Measurements from ENCODE around the gene SND1.
"Not testable (repeated sequence)": the region's sequence is repeated elsewhere in the genome, so short reads cannot be mapped to it uniquely, and the experiment has no call there.

The SND1 gene

DNA sequence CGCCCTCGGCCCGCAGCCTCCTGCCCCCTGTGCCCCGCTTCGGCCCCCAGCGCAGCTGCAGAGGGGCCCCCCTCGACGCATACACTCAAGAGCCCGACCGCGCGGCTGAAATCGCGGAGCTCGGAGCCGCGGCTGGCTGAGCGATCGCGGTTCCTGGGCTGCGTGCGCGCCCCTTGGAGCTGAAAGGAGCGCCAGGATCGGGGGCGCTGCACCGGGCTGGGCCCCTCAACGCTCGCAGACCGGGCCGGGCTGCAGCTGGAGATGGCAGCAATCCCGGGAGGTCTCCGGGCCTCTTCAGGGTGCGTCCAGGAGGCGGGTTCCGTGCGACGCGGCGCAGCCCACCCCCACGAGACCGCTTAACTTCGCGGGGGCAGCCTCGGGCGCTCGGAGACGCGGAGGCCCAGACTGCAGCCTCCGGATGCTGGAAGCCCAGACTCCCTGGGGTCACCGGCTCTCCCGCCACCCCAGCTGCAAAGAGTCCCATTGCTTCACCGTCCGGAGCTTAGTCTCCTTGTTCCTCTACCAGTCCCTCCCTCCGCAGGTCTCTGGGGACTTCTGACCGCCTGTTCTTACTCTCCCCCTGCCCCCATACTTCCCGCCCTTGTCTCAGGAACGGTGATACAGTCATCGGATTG, 452.2 kb downstream of the SND1 start:
- H3K4me3 ChIP-seq (ENCODE audit: low read depth, low read length) = peak overlapping the region; percentile 30
- no peak for DNase-seq (ENCODE audit: low read depth)
- TF ChIP-seq CTCF (IDR thresholded peaks at IDR 0.05; ENCODE audit: low read depth, low read length, missing control alignments) = no peak
- in situ Hi-C loops (cut with HindIII; ENCODE audit: low sequenced_read_pairs) = no loop called here

GRCh38 chr7:128105228-128106022, 453.4 kb downstream of the SND1 start:
- no peak overlapping the region for H3K4me3 ChIP-seq (ENCODE audit: low read depth, low read length)
- in situ Hi-C loops (cut with HindIII; ENCODE audit: low sequenced_read_pairs) = loop anchor here (5.0 kb wide), 1 partner anchor 58 kb away; no protein-coding TSS in a partner anchor
- no peak for TF ChIP-seq CTCF (IDR thresholded peaks at IDR 0.05; ENCODE audit: low read depth, low read length, missing control alignments)
- no peak for DNase-seq (ENCODE audit: low read depth)

- TF ChIP-seq CTCF (IDR thresholded peaks at IDR 0.05; ENCODE audit: low read depth, low read length, missing control alignments) = no peak
- DNase-seq (ENCODE audit: low read depth) = no peak
- H3K4me3 ChIP-seq (ENCODE audit: low read depth, low read length) = no peak overlapping the region
- in situ Hi-C loops (cut with HindIII; ENCODE audit: low sequenced_read_pairs) = loop anchor here (5.0 kb wide), 1 partner anchor 60 kb away; no protein-coding TSS in a partner anchor
These were observed 454.8 kb downstream of the SND1 start for GRCh38 chr7:128106821-128107220.

- in situ Hi-C loops (cut with HindIII; ENCODE audit: low sequenced_read_pairs) = loop anchor here (5.0 kb wide), 1 partner anchor 60 kb away; no protein-coding TSS in a partner anchor
- not testable (repeated sequence) for H3K4me3 ChIP-seq (ENCODE audit: low read depth, low read length); DNase-seq (ENCODE audit: low read depth)
These were observed 455.5 kb downstream of the SND1 start for GRCh38 chr7:128107516-128107915.

DNA sequence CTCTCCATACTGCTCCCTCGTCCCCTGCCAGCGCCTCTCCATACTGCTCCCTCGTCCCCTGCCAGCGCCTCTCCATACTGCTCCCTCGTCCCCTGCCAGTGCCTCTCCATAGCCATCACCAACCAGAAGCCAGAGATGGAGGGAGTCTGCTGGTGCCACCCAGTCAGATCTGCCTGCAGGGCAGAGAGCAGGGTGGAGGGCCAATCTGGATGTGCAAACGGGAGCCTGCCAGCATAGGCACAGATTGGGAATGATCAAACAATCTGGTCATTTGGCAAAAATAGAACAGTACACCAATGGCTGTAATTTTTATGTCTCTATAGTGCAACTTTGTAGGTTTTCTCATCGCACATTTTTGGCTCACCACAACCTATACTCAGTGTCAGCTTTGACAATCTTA, 456.1 kb downstream of the SND1 start:
- no peak for TF ChIP-seq CTCF (IDR thresholded peaks at IDR 0.05; ENCODE audit: low read depth, low read length, missing control alignments)
- DNase-seq (ENCODE audit: low read depth) = no peak
- in situ Hi-C loops (cut with HindIII; ENCODE audit: low sequenced_read_pairs) = loop anchor here (5.0 kb wide), 1 partner anchor 61 kb away; no protein-coding TSS in a partner anchor
- H3K4me3 ChIP-seq (ENCODE audit: low read depth, low read length) = no peak overlapping the region

DNA sequence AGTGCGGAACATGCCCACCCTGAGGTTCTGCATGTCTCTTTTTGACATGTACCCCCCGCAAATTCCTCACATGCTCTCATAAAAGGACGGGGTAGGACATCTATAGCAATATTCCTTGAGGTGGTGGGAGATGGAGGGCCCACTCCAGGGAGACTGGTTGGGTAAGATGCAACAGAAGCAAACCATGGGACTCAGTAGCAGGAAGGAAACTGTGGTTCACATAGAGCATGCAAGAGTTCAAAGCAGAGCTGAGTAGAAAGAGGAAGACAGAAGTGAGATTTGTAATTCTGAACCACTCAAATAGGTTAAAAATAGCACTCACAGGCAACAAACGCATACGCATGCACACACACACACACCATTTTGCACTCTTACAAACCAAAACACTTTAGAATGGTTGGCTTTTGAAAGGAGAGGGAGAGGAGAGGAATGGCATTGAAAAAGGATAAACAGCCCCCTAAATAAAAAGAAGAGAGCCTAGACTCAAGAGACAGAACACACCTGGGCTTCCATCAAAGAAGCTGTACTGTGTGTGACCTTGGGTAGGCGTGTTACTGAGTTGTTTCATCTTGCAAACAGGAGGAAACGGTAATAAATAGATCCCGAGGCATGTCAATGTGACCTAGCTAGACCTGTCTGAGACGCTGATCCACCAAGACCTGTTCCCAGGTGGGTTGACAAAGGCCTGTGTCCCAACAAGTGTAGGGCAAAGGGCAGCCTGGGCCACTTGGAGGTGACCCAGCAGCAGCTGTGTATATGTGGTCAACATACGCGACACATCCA, 456.8 kb downstream of the SND1 start:
- DNase-seq (ENCODE audit: low read depth) = no peak
- TF ChIP-seq CTCF (IDR thresholded peaks at IDR 0.05; ENCODE audit: low read depth, low read length, missing control alignments) = no peak
- in situ Hi-C loops (cut with HindIII; ENCODE audit: low sequenced_read_pairs) = loop anchor here (5.0 kb wide), 1 partner anchor 62 kb away; no protein-coding TSS in a partner anchor
- H3K4me3 ChIP-seq (ENCODE audit: low read depth, low read length) = no peak overlapping the region

DNA sequence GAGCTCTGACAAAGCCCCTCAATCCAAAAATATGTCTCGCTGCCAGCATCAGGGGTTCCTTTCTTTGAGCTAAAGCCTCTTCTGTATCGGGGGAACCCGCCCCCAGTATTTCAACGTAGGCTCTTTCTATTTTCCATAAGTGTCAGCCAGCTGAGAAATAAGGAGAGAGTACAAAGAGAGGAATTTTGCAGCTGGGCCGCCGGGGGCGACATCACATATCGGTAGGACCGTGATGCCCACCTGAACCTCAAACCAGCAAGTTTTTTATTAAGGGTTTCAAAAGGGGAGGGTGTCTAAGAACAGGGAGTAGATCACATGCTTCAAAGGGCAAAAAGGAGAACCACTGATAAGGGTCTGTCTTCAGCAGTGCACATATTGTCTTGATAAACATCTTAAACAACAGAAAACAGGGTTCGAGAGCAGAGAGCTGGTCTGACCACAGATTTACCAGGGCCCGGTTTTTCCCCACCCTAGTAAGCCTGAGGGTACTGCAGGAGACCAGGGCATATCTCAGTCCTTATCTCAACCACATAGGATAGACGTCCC, 457.5 kb downstream of the SND1 start:
- not testable (repeated sequence) for H3K4me3 ChIP-seq (ENCODE audit: low read depth, low read length); DNase-seq (ENCODE audit: low read depth)
- in situ Hi-C loops (cut with HindIII; ENCODE audit: low sequenced_read_pairs) = loop anchor here (5.0 kb wide), 1 partner anchor 62 kb away; no protein-coding TSS in a partner anchor

Measured in astrocyte of the cerebellum (primary cell).